Left renal pelvis (tissue), 4 donors: ENCODE results near the gene KRTAP2-4. TPM values are rescaled to one million over a fixed set of nuclear protein-coding genes. Genes with fewer than 3 reads are reported as not detected.
"Not testable (repeated sequence)": the region's sequence is repeated elsewhere in the genome, so short reads cannot be mapped to it uniquely, and the experiment has no call there.

Experiments
- DNase-seq, 4 donors: peaks; one replicate each; pipeline ENCODE4 v3.0.0-alpha.2; 2013; ENCODE audit warnings: low read depth in 4 of 4, low spot score in 3 of 4
- polyA plus RNA-seq, 4 donors: library from polyadenylated mRNA; unstranded; fragments of 120-200 nt; gene quantifications; one replicate each; pipeline ENCODE4 v1.2.1, GENCODE V29; 2013; ENCODE audit not compliant: insufficient read length in 4 of 4

The KRTAP2-4 gene, protein sequence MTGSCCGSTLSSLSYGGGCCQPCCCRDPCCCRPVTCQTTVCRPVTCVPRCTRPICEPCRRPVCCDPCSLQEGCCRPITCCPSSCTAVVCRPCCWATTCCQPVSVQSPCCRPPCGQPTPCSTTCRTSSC
- polyA plus RNA-seq: not detected

GRCh38 chr17:41065829-41066624 lies at the start of gene KRTAP2-4:
Gene KRTAP2-4 (minus strand): TSS chr17:41065879. CDS start chr17:41065845, 34 bp downstream.
- DNase-seq: no peak

DNA sequence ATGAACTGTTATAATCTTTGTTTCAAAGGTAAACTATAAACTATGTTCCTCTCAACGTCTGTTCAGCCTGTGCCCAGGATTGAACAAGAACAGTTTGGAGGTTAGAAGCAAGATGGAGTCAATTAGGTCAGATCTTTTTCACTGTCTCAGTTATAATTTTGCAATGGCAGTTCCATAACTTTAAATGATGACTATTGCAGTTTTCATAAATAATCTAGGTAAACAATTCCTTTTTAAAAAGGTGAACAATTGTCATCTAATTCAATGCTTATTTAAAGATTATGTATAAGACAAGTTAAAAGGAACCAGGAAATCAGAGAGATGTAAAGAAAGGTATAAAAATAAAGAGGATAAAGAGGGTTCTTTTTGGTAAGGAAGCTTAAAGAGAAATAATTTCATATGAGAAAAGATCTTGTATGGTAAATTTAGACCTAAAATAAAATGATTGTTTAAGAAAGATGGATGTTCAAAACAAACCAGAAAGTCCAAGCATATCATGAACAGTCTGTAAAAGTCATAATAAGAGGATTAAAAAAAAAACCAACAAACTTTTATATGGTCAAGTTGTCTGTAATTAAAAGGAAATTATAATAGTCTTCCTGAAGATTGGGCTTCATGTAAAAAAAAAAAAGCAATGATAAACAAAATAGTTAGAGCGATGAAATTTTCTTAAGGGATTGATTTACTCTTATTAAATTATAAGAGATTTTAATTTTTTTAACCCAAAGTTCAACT lies 45.6 kb upstream of the KRTAP2-4 start:
- DNase-seq: no peak

GRCh38 chr17:41108728-41109386 lies 43.2 kb upstream of the KRTAP2-4 start:
- not testable (repeated sequence) for DNase-seq

GRCh38 chr17:41107941-41108450 lies 42.3 kb upstream of the KRTAP2-4 start:
- no peak for DNase-seq

DNA sequence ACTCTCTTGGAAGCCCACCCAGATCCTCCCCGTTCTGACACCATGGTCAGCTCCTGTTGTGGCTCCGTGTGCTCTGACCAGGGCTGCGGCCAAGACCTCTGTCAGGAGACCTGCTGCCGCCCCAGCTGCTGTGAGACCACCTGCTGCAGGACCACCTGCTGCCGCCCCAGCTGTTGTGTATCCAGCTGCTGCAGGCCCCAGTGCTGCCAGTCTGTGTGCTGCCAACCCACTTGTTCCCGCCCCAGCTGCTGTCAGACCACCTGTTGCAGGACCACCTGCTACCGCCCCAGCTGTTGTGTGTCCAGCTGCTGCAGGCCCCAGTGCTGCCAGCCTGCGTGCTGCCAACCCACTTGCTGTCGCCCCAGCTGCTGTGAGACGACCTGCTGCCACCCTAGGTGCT lies 39.7 kb upstream of the KRTAP2-4 start, which contains the start of gene KRTAP4-9:
TSS of gene KRTAP4-9 (plus strand) at position 43 of the 400 bp plus-strand sequence. CDS start at position 43, 0 bp downstream.
- DNase-seq: not testable (repeated sequence)

DNA sequence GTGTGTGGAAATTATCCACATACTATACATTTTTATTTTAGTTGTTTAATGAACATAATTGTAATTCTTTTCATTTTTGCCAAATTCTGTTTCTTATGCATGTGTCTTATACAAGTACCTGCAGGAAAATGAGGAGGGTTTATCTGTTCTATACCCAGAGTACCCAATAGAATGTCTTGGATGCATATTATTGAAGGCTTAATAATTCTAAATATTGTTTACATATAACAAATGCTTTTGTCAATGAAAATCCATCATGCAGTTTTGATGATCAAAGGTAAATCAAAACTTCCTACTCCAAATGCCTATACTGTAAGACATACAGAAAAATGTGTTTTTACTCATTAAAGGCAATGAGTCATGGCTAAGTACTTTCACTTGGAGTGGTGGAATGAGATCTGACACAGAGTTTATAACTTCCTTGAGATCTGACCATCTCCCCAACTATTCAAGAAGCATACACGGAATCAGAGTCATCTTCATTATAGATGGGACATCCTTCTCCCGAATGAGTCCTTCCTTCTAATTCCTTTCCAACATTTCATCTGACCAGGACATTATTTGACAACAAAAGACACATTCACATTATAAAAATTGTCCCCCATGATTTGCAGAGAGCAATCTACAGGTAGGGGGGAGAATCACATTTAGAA lies 38.8 kb upstream of the KRTAP2-4 start:
- DNase-seq: not testable (repeated sequence)

DNA sequence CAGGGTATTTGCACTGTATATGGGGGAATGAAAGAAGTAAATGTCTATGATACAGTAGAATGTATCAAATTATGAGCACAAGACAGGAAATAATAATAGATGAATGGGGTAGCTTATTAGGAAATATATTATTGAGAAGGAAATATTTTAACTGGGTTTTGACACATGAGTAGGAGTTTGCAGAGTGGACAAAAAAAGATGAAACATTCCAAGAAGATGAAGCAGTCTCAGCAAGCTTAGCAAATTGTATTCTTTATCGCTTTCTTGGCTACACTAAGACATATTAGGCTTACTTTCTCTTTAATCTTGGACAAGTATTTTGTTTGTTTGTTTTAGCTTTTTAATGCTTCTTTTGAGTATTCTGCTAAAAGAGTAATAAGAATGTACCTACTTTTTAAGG lies 38.2 kb upstream of the KRTAP2-4 start:
- no peak for DNase-seq

DNA sequence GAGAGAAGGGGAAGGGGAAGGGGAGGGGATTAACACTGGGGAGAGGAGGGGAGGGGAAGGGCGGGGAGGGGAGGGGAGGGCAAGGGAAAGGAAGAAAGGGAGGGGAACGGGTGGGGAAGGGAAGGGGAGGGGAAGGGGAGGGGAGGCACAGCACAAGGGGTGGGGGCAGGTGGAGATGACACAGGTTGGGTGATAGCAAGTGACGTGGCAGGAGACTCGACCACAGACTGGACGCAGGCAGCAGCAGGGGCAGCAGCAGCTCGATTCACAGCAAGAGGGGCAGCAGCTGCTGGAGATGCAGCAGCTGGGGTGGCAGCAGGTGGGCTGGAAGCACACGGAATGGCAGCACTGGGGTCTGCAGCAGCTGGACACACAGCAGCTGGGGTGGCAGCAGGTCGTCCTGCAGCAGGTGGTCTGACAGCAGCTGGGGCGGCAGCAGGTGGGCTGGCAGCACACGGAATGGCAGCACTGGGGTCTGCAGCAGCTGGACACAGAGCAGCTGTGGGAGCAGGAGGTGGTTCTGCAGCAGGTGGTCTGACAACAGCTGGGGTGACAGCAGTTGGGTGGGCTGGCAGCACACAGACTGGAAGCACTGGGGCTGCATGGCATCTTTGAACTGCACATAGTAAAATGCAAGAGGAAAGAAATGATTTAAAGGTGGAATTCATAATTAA lies 36.0 kb upstream of the KRTAP2-4 start, which contains the start of gene KRTAP4-16:
TSS of gene KRTAP4-16 (minus strand) at position 624 of the 674 bp plus-strand sequence. CDS start at position 624, 0 bp downstream.
- no peak for DNase-seq

DNA sequence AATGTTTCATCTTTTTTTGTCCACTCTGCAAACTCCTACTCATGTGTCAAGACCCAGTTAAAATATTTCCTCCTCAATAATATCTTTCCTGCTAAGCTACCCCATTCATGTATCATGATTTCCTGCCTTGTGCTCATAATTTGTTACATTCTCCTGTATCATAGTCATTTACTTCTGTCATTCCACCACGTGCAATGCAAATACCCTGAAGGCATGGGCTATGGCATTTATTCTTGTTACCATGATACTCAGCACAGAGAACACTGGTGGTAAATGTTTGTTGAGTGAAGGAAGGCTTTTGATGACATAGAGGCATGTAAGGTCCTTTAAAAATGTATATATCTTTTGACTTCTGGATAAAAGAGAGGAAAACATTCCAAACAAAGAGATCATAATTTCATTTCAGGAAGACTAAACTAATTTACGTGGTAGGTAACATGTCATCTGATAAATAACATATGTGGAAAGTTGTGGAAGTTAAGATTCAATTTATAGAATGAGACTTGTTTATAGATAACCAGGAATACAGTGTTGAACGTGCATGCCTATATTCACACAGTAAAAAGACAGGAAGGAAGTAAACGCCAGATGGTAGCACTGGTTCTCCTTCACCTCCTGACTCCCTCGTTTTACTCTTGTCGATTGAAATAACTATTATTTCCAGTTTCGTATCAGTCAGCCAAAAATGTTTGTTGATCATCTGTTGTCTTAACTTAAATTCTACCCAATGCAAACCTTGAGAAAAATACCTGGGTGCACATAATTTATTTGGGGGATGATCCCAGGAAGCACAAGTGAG lies 34.2 kb upstream of the KRTAP2-4 start:
- not testable (repeated sequence) for DNase-seq

- no peak for DNase-seq
Measured at GRCh38 chr17:41098481-41098880, 32.8 kb upstream of the KRTAP2-4 start.

DNA sequence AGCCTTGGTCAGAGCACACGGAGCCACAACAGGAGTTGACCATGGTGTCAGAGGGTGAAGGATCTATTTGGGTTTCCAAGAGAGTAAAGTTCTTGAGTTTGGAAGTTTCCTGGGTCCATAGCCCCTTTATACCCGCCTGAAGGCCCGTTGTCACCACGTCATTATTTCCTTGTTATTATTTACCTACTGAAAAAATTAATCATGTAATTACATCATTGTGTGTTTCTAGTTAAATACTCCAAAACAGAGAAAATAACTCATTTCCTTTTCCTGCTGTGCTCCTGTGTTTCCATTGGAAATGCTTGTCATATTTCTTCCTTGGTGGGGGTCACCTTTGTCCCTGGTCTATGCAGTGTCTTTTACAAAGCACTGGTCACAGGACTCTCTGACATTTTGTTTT lies 32.4 kb upstream of the KRTAP2-4 start, which contains the start of gene KRTAP4-8:
TSS of gene KRTAP4-8 (minus strand) at position 101 of the 400 bp plus-strand sequence. CDS start at position 43, 58 bp downstream.
- DNase-seq: no peak

- DNase-seq: no peak
Measured at GRCh38 chr17:41096055-41096454, 30.4 kb upstream of the KRTAP2-4 start.

DNA sequence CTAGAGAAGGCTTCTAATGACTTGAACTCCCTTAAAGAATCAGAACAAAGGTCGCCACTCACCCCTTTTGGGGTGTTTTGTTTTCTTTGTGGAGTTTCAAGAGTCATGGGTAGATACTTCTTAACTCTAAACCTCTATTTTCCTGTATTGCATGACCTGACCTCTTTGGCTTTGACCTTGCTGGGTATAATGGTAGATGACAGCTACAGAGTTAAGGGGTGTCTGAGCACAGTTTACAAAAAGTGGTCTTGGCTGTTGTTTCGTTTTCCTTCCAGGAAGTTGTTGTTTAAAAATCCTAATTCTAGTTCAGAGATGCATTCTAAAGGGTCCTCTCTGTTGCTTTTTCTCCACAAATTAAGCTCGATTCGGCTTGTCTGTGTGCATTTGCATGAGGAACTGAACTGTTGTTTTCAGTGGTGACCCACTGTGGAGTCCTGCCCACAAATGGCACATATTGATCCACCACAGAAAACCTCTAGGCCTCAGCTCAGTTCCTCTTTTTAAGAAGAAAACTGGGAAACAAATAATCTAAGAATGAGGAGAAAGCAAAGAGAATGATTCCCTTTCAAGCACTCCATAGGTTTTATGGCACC lies 23.2 kb upstream of the KRTAP2-4 start:
- DNase-seq: not testable (repeated sequence)

GRCh38 chr17:41084100-41084856 lies 18.6 kb upstream of the KRTAP2-4 start, which contains the start of gene KRTAP4-7:
Gene KRTAP4-7 (plus strand): TSS chr17:41084150. CDS start chr17:41084207, 57 bp downstream.
- not testable (repeated sequence) for DNase-seq

DNA sequence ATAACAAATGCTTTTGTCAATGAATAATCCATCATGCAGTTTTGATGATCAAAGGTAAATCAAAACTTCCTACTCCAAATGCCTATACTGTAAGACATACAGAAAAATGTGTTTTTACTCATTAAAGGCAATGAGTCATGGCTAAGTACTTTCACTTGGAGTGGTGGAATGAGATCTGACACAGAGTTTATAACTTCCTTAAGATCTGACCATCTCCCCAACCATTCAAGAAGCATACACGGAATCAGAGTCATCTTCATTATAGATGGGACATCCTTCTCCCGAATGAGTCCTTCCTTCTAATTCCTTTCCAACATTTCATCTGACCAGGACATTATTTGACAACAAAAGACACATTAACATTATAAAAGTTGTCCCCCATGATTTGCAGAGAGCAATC lies 17.7 kb upstream of the KRTAP2-4 start:
- not testable (repeated sequence) for DNase-seq

- no peak for DNase-seq
Measured at GRCh38 chr17:41082626-41083025, 16.9 kb upstream of the KRTAP2-4 start.

- DNase-seq: no peak
Measured at GRCh38 chr17:41076788-41077187, 11.1 kb upstream of the KRTAP2-4 start.
